ENCODE measurements around the gene TMC7. TPM values are rescaled to one million over a fixed set of nuclear protein-coding genes. Genes with fewer than 3 reads are reported as not detected.

TMC7 gene
- total RNA-seq, 1 donor from 2014 or later: 2.5 TPM

DNA sequence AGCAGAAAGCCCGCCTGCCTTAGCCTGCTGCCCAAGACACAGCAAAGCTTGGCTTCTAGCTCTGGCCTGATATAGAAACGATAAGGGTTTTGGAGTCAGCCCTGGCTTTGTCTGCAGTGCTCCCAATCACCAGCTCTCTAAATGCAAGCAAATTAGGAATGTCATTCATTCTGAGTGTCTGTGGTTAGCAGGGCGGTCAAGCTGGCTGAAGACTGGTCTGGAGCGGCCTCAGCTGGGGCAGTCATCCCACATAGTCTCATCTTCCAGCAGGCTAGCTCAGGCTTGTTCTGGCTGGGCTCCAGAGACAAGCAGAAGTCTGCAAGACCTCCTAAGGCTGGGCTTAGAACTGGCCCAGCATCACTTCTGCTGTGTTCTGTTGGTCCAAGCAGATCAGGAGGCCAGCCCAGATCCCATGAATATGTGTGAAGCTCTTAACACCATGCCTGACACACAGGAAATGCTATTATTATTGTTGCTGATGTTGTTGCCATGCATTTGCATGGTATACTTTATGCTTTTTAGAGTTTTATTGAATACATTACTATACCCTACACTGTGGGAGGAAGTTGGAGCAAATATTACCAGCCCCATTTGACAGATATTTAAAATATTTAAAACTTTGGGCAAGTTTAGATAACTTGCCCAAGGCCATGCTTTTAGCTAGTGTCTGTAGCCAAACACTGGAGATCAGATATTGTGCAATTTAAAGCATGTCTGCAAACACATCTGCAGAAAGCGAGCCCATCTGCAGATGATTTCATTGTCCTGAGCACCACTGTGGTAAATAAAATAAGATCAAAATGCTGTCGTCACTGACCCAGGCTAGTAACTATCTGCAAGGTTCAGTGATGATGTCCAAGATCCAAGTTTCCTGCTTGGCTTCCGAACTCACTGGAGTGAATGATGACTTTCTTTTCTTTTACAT lies 24.8 kb downstream of the TMC7 start:
- Mint-ChIP-seq H3K36me3 (ENCODE audit: unreplicated experiment) (no peaks in the 10 kb centered on the region), H3K9me3 (ENCODE audit: unreplicated experiment) (peaks cover 4% of the 10 kb centered on the region), H3K4me3 (ENCODE audit: unreplicated experiment) (no peak overlapping the region), H3K27me3 (ENCODE audit: unreplicated experiment) (peaks cover 2% of the 10 kb centered on the region), H3K27ac (ENCODE audit: unreplicated experiment) (no peak overlapping the region), H3K4me1 (ENCODE audit: low read depth, unreplicated experiment) (peaks cover 6% of the 10 kb centered on the region)
- TF ChIP-seq, protein P1, sequence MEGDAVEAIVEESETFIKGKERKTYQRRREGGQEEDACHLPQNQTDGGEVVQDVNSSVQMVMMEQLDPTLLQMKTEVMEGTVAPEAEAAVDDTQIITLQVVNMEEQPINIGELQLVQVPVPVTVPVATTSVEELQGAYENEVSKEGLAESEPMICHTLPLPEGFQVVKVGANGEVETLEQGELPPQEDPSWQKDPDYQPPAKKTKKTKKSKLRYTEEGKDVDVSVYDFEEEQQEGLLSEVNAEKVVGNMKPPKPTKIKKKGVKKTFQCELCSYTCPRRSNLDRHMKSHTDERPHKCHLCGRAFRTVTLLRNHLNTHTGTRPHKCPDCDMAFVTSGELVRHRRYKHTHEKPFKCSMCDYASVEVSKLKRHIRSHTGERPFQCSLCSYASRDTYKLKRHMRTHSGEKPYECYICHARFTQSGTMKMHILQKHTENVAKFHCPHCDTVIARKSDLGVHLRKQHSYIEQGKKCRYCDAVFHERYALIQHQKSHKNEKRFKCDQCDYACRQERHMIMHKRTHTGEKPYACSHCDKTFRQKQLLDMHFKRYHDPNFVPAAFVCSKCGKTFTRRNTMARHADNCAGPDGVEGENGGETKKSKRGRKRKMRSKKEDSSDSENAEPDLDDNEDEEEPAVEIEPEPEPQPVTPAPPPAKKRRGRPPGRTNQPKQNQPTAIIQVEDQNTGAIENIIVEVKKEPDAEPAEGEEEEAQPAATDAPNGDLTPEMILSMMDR (IDR thresholded peaks at IDR 0.05; ENCODE audit: partially characterized antibody, unreplicated experiment): no peak
- DNase-seq: no peak

DNA sequence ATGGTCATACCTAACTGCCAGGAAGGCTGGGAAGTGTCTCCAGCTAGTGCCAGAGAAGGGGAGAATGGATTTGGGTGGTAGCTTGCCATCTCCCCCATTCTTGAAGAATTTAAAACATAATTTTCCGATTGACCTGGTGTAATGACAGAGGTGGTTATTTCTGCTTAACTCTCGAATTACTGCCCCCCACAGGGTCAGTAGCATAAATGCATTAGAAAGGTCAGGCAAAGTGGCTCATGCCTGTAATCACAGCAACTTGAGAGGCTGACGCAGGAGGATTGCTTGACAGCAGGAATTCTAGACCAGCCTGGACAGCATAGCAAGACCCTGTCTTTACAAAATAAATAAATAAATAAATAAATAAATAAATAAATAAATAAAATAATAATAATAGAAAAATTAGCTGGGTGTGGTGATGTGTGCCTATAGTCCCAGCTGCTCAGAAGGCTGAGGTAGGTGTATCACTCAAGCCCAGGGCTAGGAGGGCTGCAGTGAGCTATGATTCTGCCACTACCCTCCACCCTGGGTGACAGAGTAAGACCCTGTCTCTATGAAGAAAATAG lies 27.5 kb downstream of the TMC7 start:
- Mint-ChIP-seq H3K4me1 (ENCODE audit: low read depth, unreplicated experiment) (peaks cover 7% of the 10 kb centered on the region), H3K27me3 (ENCODE audit: unreplicated experiment) (no peaks in the 10 kb centered on the region), H3K36me3 (ENCODE audit: unreplicated experiment) (no peaks in the 10 kb centered on the region), H3K27ac (ENCODE audit: unreplicated experiment) (no peak overlapping the region), H3K4me3 (ENCODE audit: unreplicated experiment) (no peak overlapping the region), H3K9me3 (ENCODE audit: unreplicated experiment) (peaks cover 6% of the 10 kb centered on the region)
- DNase-seq: no peak
- TF ChIP-seq, protein P1 (IDR thresholded peaks at IDR 0.05; ENCODE audit: partially characterized antibody, unreplicated experiment): no peak

DNA sequence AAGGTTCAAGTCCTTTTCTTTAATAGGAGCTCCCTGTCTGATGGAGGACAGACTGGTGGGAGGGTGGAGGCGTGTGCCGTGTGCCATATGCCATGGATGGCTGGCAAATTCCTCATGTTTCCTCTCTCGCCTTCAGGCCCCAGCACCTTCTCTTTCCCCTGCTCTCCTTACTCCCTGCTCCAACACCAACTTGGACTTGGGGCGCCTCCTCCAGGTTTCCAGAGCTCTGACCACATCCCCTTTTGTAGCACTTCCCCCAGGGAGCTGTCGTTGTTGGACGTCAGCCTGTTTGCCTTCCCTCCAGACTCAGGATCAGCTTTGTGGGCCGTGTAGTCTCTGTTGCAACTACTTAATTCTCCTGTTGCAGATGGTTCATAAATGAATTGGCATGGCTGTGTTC lies 30.7 kb downstream of the TMC7 start:
- Mint-ChIP-seq H3K9me3 (ENCODE audit: unreplicated experiment) (peaks cover 6% of the 10 kb centered on the region), H3K4me3 (ENCODE audit: unreplicated experiment) (no peak overlapping the region), H3K27me3 (ENCODE audit: unreplicated experiment) (no peaks in the 10 kb centered on the region), H3K27ac (ENCODE audit: unreplicated experiment) (peak overlapping the region; percentile 53), H3K36me3 (ENCODE audit: unreplicated experiment) (no peaks in the 10 kb centered on the region), H3K4me1 (ENCODE audit: low read depth, unreplicated experiment) (peaks cover 4% of the 10 kb centered on the region)
- peak; percentile 16 for DNase-seq
- TF ChIP-seq, protein P1 (IDR thresholded peaks at IDR 0.05; ENCODE audit: partially characterized antibody, unreplicated experiment): no peak

DNA sequence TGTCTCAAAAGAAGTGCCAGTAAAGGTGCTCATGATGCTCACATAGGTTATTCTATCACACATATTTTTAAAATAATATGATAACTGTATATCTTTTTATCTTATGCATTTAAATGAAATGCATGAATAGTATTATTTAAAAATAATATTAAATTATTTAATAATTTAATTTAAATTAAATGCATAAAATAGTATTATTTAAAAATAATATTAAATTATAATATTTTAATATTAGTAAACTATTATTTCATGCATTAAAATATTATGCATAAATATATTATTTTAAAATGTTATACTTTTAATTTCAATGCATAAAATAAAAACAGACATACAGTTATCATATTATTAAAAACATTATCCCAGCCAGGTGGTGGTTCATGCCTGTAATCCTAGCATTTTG lies 33.4 kb downstream of the TMC7 start:
- Mint-ChIP-seq H3K27ac (ENCODE audit: unreplicated experiment) (no peak overlapping the region), H3K36me3 (ENCODE audit: unreplicated experiment) (no peaks in the 10 kb centered on the region), H3K4me1 (ENCODE audit: low read depth, unreplicated experiment) (peaks cover 2% of the 10 kb centered on the region), H3K27me3 (ENCODE audit: unreplicated experiment) (no peaks in the 10 kb centered on the region), H3K9me3 (ENCODE audit: unreplicated experiment) (peaks cover 2% of the 10 kb centered on the region), H3K4me3 (ENCODE audit: unreplicated experiment) (no peak overlapping the region)
- DNase-seq: no peak
- TF ChIP-seq, protein P1 (IDR thresholded peaks at IDR 0.05; ENCODE audit: partially characterized antibody, unreplicated experiment): no peak

DNA sequence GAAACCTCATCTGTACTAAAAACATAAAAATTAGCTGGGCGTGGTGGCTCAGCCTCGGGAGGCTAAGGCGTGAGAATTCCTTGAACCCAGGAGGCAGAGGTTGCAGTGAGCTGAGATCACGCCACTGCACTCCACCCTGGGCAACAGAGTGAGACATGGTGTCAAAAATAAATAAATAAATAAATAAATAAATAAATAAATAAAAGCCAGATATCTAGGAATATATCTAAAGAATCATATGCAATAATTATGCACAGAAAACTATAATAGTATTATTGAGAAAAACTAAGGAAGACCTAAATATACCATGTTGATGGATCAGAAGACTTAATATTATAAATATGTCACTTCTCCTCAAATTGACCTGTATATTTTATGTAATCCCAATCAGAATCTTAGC lies 37.0 kb downstream of the TMC7 start:
- no peaks in the 10 kb centered on the region for H3K27me3 Mint-ChIP-seq (ENCODE audit: unreplicated experiment)
- TF ChIP-seq, protein P1 (IDR thresholded peaks at IDR 0.05; ENCODE audit: partially characterized antibody, unreplicated experiment): no peak
- no peak overlapping the region for H3K27ac Mint-ChIP-seq (ENCODE audit: unreplicated experiment)
- no peak overlapping the region for H3K4me3 Mint-ChIP-seq (ENCODE audit: unreplicated experiment)
- H3K36me3 Mint-ChIP-seq (ENCODE audit: unreplicated experiment): no peaks in the 10 kb centered on the region
- H3K9me3 Mint-ChIP-seq (ENCODE audit: unreplicated experiment): no peaks in the 10 kb centered on the region
- no peaks in the 10 kb centered on the region for H3K4me1 Mint-ChIP-seq (ENCODE audit: low read depth, unreplicated experiment)
- no peak for DNase-seq

All from glutamatergic neuron (in vitro differentiated cells).